HCT116 (cell line): ENCODE measurements around the gene ARAP1. TPM values are rescaled to one million over a fixed set of nuclear protein-coding genes. Genes with fewer than 3 reads are reported as not detected.

Experiments used
- ATAC-seq: fragments of 200-7000 bp; cut with Tn5 transposase; 2 replicates; pipeline ENCODE4 v1.9.1; 2020; ENCODE audit warnings: mild to moderate bottlenecking, moderate library complexity
- BruUV-seq: library from RNA; stranded (reverse); fragments of 400-500 nt; replicated peaks from 2 replicates; lab custom pipeline; 2021; lab: Mats Ljungman, UMichigan
- CTCF ChIA-PET: fragments of 300-600 bp; sonication (Branson Sonifier 250); formaldehyde crosslinking; loops from one replicate; lab custom pipeline; 2021; ENCODE audit warnings: antibody characterized with exemption; lab: Charles Lee
- POLR2A ChIA-PET: fragments of 300-600, 350-600 bp; sonication (Branson Sonifier 250); formaldehyde crosslinking; loops from one replicate; lab custom pipeline; 2021; ENCODE audit warnings: antibody characterized with exemption; lab: Charles Lee
- RAD21 ChIA-PET, 2 experiments: fragments of 300-600 bp; sonication (Branson Sonifier 250); formaldehyde crosslinking; loops; one replicate each; lab custom pipeline; 2023; ENCODE audit warnings: low total read pairs in 2 of 2; ENCODE audit not compliant: uncharacterized antibody in 2 of 2, unreplicated experiment in 2 of 2, low non-redundant PET in 1 of 2; lab: Charles Lee
- DNase-seq: peaks from one replicate; pipeline ENCODE4 v3.0.0-alpha.2; 2010; ENCODE audit warnings: low read depth, low spot score
- H2AFZ ChIP-seq: fragments of 200-600 bp; shearing (Covaris generic), sonication (generic); 2 replicates; pipeline ENCODE4 v1.6.1; 2017; ENCODE audit warnings: low read depth, mixed run types, mixed read lengths, antibody characterized with exemption, low read length; ENCODE audit not compliant: poor library complexity, severe bottlenecking
- H3K27ac ChIP-seq: 2 replicates; pipeline ENCODE4 v1.5.1; 2012; ENCODE audit warnings: low read depth, low read length
- H3K27me3 ChIP-seq: fragments of 200-600 bp; sonication (generic); 2 replicates; pipeline ENCODE4 v1.6.1; 2016; ENCODE audit warnings: mixed run types, low read length, mixed read lengths; ENCODE audit not compliant: insufficient read depth
- H3K36me3 ChIP-seq, 2 experiments: fragments of 200-500 bp in 1 of 2; fragments of 200-600 bp in 1 of 2; sonication (Bioruptor generic) in 1 of 2; sonication (generic) in 1 of 2; 2 replicates each; pipeline versions ENCODE4 v1.5.1 to v1.6.1; 2014 to 2016; ENCODE audit warnings: low read length in 2 of 2, inconsistent platforms in 1 of 2, mixed read lengths in 1 of 2, mixed run types in 1 of 2; ENCODE audit not compliant: insufficient read depth in 2 of 2, control insufficient read depth in 1 of 2
- H3K4me1 ChIP-seq, 2 experiments: fragments of 200-600 bp in 1 of 2; sonication (generic) in 1 of 2; 2 replicates each; pipeline versions ENCODE4 v1.5.1 to v1.6.1; 2012 to 2017; ENCODE audit warnings: low read length in 2 of 2, inconsistent platforms in 1 of 2, mild to moderate bottlenecking in 1 of 2, mixed read lengths in 1 of 2, mixed run types in 1 of 2, moderate library complexity in 1 of 2; ENCODE audit not compliant: insufficient read depth in 2 of 2, control insufficient read depth in 1 of 2
- H3K4me2 ChIP-seq: fragments of 200-600 bp; sonication (generic); 2 replicates; pipeline ENCODE4 v1.6.1; 2017; ENCODE audit warnings: mixed run types, low read length, mixed read lengths
- H3K4me3 ChIP-seq, 2 experiments: fragments of 200-600 bp in 1 of 2; sonication (generic) in 1 of 2; replicated peaks in 1 of 2; 2 replicates each; pipeline ENCODE4 v1.5.1; 2011 to 2016; ENCODE audit warnings: low read length in 2 of 2, control low read depth in 1 of 2, low read depth in 1 of 2, mild to moderate bottlenecking in 1 of 2, mixed read lengths in 1 of 2, mixed run types in 1 of 2
- H3K79me2 ChIP-seq: fragments of 200-600 bp; sonication (generic); 2 replicates; pipeline ENCODE4 v1.6.1; 2017; ENCODE audit warnings: mild to moderate bottlenecking, mixed run types, low read length, moderate library complexity, mixed read lengths; ENCODE audit not compliant: insufficient read depth
- H3K9ac ChIP-seq: fragments of 200-600 bp; sonication (generic); 2 replicates; pipeline ENCODE4 v1.6.1; 2016; ENCODE audit warnings: low read length, mixed read lengths
- H3K9me2 ChIP-seq: fragments of 200-600 bp; sonication (generic), shearing (Covaris generic); 2 replicates; pipeline ENCODE4 v1.6.1; 2017; ENCODE audit warnings: mixed run types, mild to moderate bottlenecking, moderate library complexity; ENCODE audit not compliant: insufficient read depth
- H3K9me3 ChIP-seq, 2 experiments: fragments of 200-500 bp in 1 of 2; fragments of 200-600 bp in 1 of 2; sonication (Bioruptor generic) in 1 of 2; sonication (generic) in 1 of 2; 2 replicates each; pipeline ENCODE4 v1.6.1; 2014 to 2017; ENCODE audit warnings: low read length in 2 of 2, mixed read lengths in 2 of 2, inconsistent platforms in 1 of 2, low read depth in 1 of 2, mild to moderate bottlenecking in 1 of 2, mixed run types in 1 of 2, moderate library complexity in 1 of 2; ENCODE audit not compliant: control insufficient read depth in 1 of 2, insufficient read depth in 1 of 2
- H4K20me1 ChIP-seq: fragments of 200-600 bp; sonication (generic), shearing (Covaris generic); 2 replicates; pipeline ENCODE4 v1.6.1; 2017; ENCODE audit warnings: mixed run types, mild to moderate bottlenecking, moderate library complexity; ENCODE audit not compliant: insufficient read depth
- CEBPB ChIP-seq: IDR thresholded peaks from 2 replicates; pipeline ENCODE4 v1.6.1; 2012; ENCODE audit warnings: low read depth
- EZH2phosphoT487 ChIP-seq: fragments of 200-600 bp; IDR thresholded peaks from 2 replicates; pipeline ENCODE4 v1.6.1; 2018; ENCODE audit warnings: antibody characterized with exemption, borderline replicate concordance
- SRF ChIP-seq: IDR thresholded peaks from 2 replicates; pipeline ENCODE4 v1.6.1; 2012; ENCODE audit warnings: low read depth
- intact Hi-C: fragments of 100-400 bp; cut with micrococcal nuclease; formaldehyde crosslinking; loops from 2 replicates; pipeline ENCODE4 v1.10.0; 2022
- total RNA-seq: library from RNA; stranded (reverse); gene quantifications from one replicate; pipeline ENCODE4 v1.2.1, GENCODE V29; 2021; ENCODE audit not compliant: unreplicated experiment
- TF ChIP-seq, protein P1 (sequence below): IDR thresholded peaks from 2 replicates; pipeline ENCODE4 v1.6.1; 2012; ENCODE audit warnings: low read depth

Gene ARAP1
- total RNA-seq, 1 experiment from 2014 or later: 57.4 TPM

DNA sequence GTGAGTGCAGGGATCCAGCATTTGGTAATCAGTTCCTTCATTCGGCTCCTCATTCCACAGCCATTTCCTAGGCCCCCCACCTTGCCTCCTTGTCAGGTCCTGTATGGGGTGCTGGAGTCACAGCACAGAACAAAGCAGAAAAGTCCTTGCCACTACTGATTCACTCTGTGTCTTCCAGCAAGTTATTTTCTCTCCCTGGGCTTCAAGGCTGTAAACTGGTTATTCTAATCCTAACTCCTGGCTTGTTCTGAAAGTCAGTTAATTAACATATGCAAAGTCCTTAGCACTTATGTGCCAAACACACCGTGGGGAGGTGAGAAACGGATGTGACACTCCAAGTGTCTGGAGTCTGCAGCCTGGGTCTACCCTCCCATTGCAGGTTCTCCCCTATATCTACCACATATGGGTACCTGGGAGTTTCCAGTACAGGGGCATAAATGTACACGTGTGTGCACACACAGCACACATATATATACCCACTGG, 47.4 kb downstream of the ARAP1 start:
- no peak overlapping the region for H3K27ac ChIP-seq
- peaks cover 0 to 7% of the 10 kb centered on the region in 2 experiments; a peak in 2 of 4 replicates for H3K36me3 ChIP-seq
- H4K20me1 ChIP-seq: no peaks in the 10 kb centered on the region
- peaks cover 3 to 17% of the 10 kb centered on the region in 2 experiments; a peak in 3 of 4 replicates for H3K4me1 ChIP-seq
- DNase-seq (no peak), ATAC-seq (no peak)
- no TSS peak for BruUV-seq
- H3K9me2 ChIP-seq: no peaks in the 10 kb centered on the region
- H3K9me3 ChIP-seq: no peaks in the 10 kb centered on the region
- no peak for TF ChIP-seq CEBPB
- TF ChIP-seq EZH2phosphoT487: no peak
- TF ChIP-seq SRF: no peak
- TF ChIP-seq, protein P1, sequence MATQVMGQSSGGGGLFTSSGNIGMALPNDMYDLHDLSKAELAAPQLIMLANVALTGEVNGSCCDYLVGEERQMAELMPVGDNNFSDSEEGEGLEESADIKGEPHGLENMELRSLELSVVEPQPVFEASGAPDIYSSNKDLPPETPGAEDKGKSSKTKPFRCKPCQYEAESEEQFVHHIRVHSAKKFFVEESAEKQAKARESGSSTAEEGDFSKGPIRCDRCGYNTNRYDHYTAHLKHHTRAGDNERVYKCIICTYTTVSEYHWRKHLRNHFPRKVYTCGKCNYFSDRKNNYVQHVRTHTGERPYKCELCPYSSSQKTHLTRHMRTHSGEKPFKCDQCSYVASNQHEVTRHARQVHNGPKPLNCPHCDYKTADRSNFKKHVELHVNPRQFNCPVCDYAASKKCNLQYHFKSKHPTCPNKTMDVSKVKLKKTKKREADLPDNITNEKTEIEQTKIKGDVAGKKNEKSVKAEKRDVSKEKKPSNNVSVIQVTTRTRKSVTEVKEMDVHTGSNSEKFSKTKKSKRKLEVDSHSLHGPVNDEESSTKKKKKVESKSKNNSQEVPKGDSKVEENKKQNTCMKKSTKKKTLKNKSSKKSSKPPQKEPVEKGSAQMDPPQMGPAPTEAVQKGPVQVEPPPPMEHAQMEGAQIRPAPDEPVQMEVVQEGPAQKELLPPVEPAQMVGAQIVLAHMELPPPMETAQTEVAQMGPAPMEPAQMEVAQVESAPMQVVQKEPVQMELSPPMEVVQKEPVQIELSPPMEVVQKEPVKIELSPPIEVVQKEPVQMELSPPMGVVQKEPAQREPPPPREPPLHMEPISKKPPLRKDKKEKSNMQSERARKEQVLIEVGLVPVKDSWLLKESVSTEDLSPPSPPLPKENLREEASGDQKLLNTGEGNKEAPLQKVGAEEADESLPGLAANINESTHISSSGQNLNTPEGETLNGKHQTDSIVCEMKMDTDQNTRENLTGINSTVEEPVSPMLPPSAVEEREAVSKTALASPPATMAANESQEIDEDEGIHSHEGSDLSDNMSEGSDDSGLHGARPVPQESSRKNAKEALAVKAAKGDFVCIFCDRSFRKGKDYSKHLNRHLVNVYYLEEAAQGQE: no peak
- H3K4me3 ChIP-seq: no peak overlapping the region
- H2AFZ ChIP-seq: no peak overlapping the region
- H3K4me2 ChIP-seq: no peak overlapping the region
- ChIA-PET RAD21 (no interaction called here), CTCF (no interaction called here), POLR2A (no interaction called here)
- H3K27me3 ChIP-seq: no peaks in the 10 kb centered on the region
- no peaks in the 10 kb centered on the region for H3K79me2 ChIP-seq
- no peak overlapping the region for H3K9ac ChIP-seq
- intact Hi-C loops: no loop called here
